GM12873 (cell line): ENCODE measurements around the gene RAB21.
A peak's percentile ranks its signal among the peaks of the same experiment; 100 is the strongest.

ENCODE experiments used
- CTCF ChIP-seq: IDR thresholded peaks from 2 replicates; pipeline ENCODE4 v1.5.1; 2012; ENCODE audit warnings: low read depth, mild to moderate bottlenecking, moderate library complexity, low read length, control low read depth; ENCODE audit not compliant: insufficient read depth; ENCODE audit errors: missing control alignments

Gene RAB21

GRCh38 chr12:71767183-71767582 is 12.5 kb downstream of the RAB21 start:
- TF ChIP-seq CTCF, result no peak

GRCh38 chr12:71768900-71769299 is 14.2 kb downstream of the RAB21 start:
- no peak for TF ChIP-seq CTCF

GRCh38 chr12:71771069-71771468 is 16.4 kb downstream of the RAB21 start:
- TF ChIP-seq CTCF, result no peak

- TF ChIP-seq CTCF, result no peak
Measured at GRCh38 chr12:71772735-71773134, 18.1 kb downstream of the RAB21 start.

- TF ChIP-seq CTCF, result peak; percentile 67
Measured at GRCh38 chr12:71780237-71780822, 25.7 kb downstream of the RAB21 start.

GRCh38 chr12:71782017-71782416 is 27.4 kb downstream of the RAB21 start:
- TF ChIP-seq CTCF, result no peak

GRCh38 chr12:71786829-71787228 is 32.2 kb downstream of the RAB21 start:
- TF ChIP-seq CTCF, result no peak
